Caco-2 (cell line): ENCODE data around the gene CLEC4D. TPM values are rescaled to one million over a fixed set of nuclear protein-coding genes. Genes with fewer than 3 reads are reported as not detected.
"Not testable (repeated sequence)": the region's sequence is repeated elsewhere in the genome, so short reads cannot be mapped to it uniquely, and the experiment has no call there.

Experiments used
- BruUV-seq: library from RNA; stranded (reverse); fragments of 400-500 nt; replicated peaks from 2 replicates; lab custom pipeline; 2021; lab: Mats Ljungman, UMichigan
- CTCF ChIA-PET: fragments of 300-600 bp; sonication (Branson Sonifier 250); formaldehyde crosslinking; loops from one replicate; lab custom pipeline; 2022; ENCODE audit warnings: antibody characterized with exemption; lab: Charles Lee
- POLR2A ChIA-PET: fragments of 300-600 bp; sonication (Branson Sonifier 250); formaldehyde crosslinking; loops from one replicate; lab custom pipeline; 2022; ENCODE audit warnings: antibody characterized with exemption; lab: Charles Lee
- DNase-seq, 2 experiments: peaks; one replicate each; pipeline versions ENCODE4 v3.0.0 to v3.0.0-alpha.2; 2020 to 2022
- H3K27me3 ChIP-seq: replicated peaks from 2 replicates; pipeline ENCODE4 v1.6.0; 2011; ENCODE audit warnings: low read length; ENCODE audit not compliant: control insufficient read depth, insufficient read depth
- H3K36me3 ChIP-seq: 2 replicates; pipeline ENCODE4 v1.5.1; 2011; ENCODE audit warnings: low read length; ENCODE audit not compliant: control insufficient read depth, insufficient read depth
- H3K4me1 ChIP-seq: fragments of 250-450 bp; sonication (Bioruptor Pico); 2 replicates; pipeline ENCODE4 v1.5.1; 2020; ENCODE audit warnings: mild to moderate bottlenecking
- H3K4me3 ChIP-seq: 2 replicates; pipeline ENCODE4 v1.5.1; 2011; ENCODE audit warnings: low read depth, mild to moderate bottlenecking, control low read depth, low read length
- H3K9me3 ChIP-seq: fragments of 250-450 bp; sonication (Bioruptor Pico); 2 replicates; pipeline ENCODE4 v1.5.1; 2020; ENCODE audit warnings: mild to moderate bottlenecking, moderate library complexity
- H3K27ac Mint-ChIP-seq: one replicate; pipeline ENCODE4 v1.8.0; 2022; ENCODE audit warnings: mixed read lengths; ENCODE audit not compliant: unreplicated experiment
- H3K27me3 Mint-ChIP-seq: one replicate; pipeline ENCODE4 v1.8.0; 2022; ENCODE audit warnings: mixed read lengths; ENCODE audit not compliant: insufficient read depth, unreplicated experiment
- H3K36me3 Mint-ChIP-seq: one replicate; pipeline ENCODE4 v1.8.0; 2022; ENCODE audit warnings: mild to moderate bottlenecking, mixed read lengths; ENCODE audit not compliant: insufficient read depth, unreplicated experiment
- H3K4me1 Mint-ChIP-seq: one replicate; pipeline ENCODE4 v1.8.0; 2022; ENCODE audit warnings: low read depth, mixed read lengths; ENCODE audit not compliant: unreplicated experiment
- H3K4me3 Mint-ChIP-seq: one replicate; pipeline ENCODE4 v1.8.0; 2022; ENCODE audit warnings: mild to moderate bottlenecking, moderate library complexity, mixed read lengths; ENCODE audit not compliant: unreplicated experiment
- H3K9me3 Mint-ChIP-seq: one replicate; pipeline ENCODE4 v1.8.0; 2022; ENCODE audit warnings: mixed read lengths; ENCODE audit not compliant: unreplicated experiment
- intact Hi-C: fragments of 100-400 bp; cut with micrococcal nuclease; formaldehyde crosslinking; loops from one replicate; pipeline ENCODE4 v1.10.0; 2022; ENCODE audit not compliant: unreplicated experiment
- total RNA-seq: library from RNA; stranded (reverse); gene quantifications from 2 replicates; pipeline ENCODE4 v1.2.3, GENCODE V29; 2022
- TF ChIP-seq, protein P1 (sequence below), 2 experiments: fragments of 200-600 bp in 1 of 2; IDR thresholded peaks; 1 replicate in 1 of 2; 2 replicates in 1 of 2; pipeline versions ENCODE4 v1.5.1 to v1.8.0; 2011 to 2022; ENCODE audit warnings: antibody characterized with exemption in 1 of 2, control low read depth in 1 of 2, inconsistent platforms in 1 of 2, low read depth in 1 of 2, low read length in 1 of 2, mild to moderate bottlenecking in 1 of 2, moderate library complexity in 1 of 2; ENCODE audit not compliant: insufficient read depth in 1 of 2, severe bottlenecking in 1 of 2, unreplicated experiment in 1 of 2

CLEC4D gene
- total RNA-seq, 1 experiment from 2014 or later = not detected

DNA sequence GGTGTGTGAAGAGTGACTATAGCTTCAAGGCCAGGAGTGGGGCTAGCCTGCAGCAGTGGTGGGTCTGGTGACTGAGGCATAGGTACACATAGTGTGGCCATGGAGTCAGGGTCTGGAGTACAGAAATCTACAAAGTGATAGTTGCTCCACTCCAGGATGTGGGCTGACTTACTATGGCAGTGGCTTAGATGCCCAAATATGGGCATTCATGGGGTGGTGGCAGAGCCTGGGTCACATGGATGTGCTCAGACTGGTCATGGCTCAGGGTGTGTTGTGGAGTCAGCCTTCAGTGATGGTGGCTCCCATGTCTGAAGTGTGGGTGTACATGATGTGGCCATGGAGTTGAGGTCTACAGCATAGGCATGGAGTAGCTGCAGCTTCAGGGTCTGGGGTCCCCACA is 30.2 kb upstream of the CLEC4D start:
- DNase-seq = no peak
- no peaks in the 10 kb centered on the region for H3K9me3 Mint-ChIP-seq
- no peaks in the 10 kb centered on the region; the same call in 1 of the 2 replicates for H3K27me3 ChIP-seq
- BruUV-seq = no TSS peak
- ChIA-PET CTCF (interaction anchor here (0.7 kb wide), 1 partner anchor 9 kb away, joined by 3 read pairs; no protein-coding TSS in a partner anchor), POLR2A (no interaction called here)
- H3K36me3 ChIP-seq = no peaks in the 10 kb centered on the region
- H3K27me3 Mint-ChIP-seq = peaks cover 7% of the 10 kb centered on the region
- no peak overlapping the region for H3K27ac Mint-ChIP-seq
- H3K4me1 ChIP-seq = no peaks in the 10 kb centered on the region
- intact Hi-C loops = no loop called here
- H3K9me3 ChIP-seq = no peaks in the 10 kb centered on the region
- no peaks in the 10 kb centered on the region for H3K4me1 Mint-ChIP-seq
- no peak overlapping the region for H3K4me3 ChIP-seq
- TF ChIP-seq, protein P1, sequence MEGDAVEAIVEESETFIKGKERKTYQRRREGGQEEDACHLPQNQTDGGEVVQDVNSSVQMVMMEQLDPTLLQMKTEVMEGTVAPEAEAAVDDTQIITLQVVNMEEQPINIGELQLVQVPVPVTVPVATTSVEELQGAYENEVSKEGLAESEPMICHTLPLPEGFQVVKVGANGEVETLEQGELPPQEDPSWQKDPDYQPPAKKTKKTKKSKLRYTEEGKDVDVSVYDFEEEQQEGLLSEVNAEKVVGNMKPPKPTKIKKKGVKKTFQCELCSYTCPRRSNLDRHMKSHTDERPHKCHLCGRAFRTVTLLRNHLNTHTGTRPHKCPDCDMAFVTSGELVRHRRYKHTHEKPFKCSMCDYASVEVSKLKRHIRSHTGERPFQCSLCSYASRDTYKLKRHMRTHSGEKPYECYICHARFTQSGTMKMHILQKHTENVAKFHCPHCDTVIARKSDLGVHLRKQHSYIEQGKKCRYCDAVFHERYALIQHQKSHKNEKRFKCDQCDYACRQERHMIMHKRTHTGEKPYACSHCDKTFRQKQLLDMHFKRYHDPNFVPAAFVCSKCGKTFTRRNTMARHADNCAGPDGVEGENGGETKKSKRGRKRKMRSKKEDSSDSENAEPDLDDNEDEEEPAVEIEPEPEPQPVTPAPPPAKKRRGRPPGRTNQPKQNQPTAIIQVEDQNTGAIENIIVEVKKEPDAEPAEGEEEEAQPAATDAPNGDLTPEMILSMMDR (IDR thresholded peaks at IDR 0.05; ENCODE audit: insufficient read depth in 1 of 2, low read depth in 1 of 2, low read length in 1 of 2, severe bottlenecking in 1 of 2, unreplicated experiment in 1 of 2) = no peak
- no peaks in the 10 kb centered on the region for H3K36me3 Mint-ChIP-seq
- H3K4me3 Mint-ChIP-seq = no peak overlapping the region

DNA sequence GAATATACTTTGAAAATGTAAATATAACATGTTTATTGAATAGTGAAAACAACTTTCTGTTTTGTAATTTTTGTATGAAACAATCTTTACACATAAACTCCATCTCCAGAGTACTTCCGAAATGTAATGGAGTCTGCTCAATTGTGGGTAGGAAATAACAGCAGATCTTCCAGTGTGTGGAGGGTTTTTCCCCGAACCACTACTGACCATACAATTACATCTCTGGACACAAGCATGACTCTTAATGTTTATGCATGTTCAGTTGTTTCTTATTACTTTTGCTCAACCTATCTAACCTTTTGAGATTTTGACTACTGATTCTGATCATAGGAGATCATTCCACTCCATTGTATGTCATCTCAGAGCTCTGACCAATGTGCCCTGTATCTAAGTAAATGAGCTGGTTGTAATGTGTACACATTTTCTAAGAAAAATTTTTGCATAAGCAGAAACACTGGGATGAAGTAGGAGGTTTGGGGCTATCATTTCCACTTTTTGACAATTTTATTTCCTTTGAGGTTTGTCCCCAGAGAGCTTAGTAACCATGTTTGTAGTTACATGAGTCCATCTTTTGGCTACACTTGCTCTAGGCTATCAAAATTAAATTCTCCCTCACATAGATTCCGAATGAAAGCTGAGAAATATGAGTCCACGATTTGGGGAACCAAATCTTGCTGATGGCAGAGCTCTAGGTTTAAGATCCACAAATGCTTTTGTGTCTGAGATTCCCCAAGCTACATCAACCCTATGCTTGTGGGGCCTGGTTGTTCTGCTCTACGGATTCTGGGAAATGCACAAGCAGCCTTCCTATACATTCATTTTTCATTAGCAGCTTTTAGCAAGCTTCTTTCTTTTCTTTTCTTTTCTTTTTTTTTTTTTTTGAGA is 21.4 kb upstream of the CLEC4D start:
- no peaks in the 10 kb centered on the region; the same call in 1 of the 2 replicates for H3K9me3 ChIP-seq
- TF ChIP-seq, protein P1 (IDR thresholded peaks at IDR 0.05; ENCODE audit: insufficient read depth in 1 of 2, low read depth in 1 of 2, low read length in 1 of 2, severe bottlenecking in 1 of 2, unreplicated experiment in 1 of 2) = no peak
- no peaks in the 10 kb centered on the region for H3K4me1 Mint-ChIP-seq
- H3K4me3 Mint-ChIP-seq = no peak overlapping the region
- no peaks in the 10 kb centered on the region for H3K9me3 Mint-ChIP-seq
- no peaks in the 10 kb centered on the region for H3K4me1 ChIP-seq
- H3K36me3 ChIP-seq = no peaks in the 10 kb centered on the region
- ChIA-PET CTCF (interaction anchor here (1.1 kb wide), 1 partner anchor 52 kb away, joined by 6 read pairs; no protein-coding TSS in a partner anchor), POLR2A (no interaction called here)
- DNase-seq = no peak
- H3K27me3 Mint-ChIP-seq = peaks cover 33% of the 10 kb centered on the region
- H3K4me3 ChIP-seq = no peak overlapping the region
- H3K27ac Mint-ChIP-seq = no peak overlapping the region
- no peaks in the 10 kb centered on the region; the same call in 1 of the 2 replicates for H3K27me3 ChIP-seq
- no peaks in the 10 kb centered on the region for H3K36me3 Mint-ChIP-seq
- no TSS peak for BruUV-seq
- intact Hi-C loops = no loop called here

GRCh38 chr12:8493084-8493483 is 20.2 kb upstream of the CLEC4D start:
- no peaks in the 10 kb centered on the region; the same call in 1 of the 2 replicates for H3K27me3 ChIP-seq
- H3K4me1 ChIP-seq = no peaks in the 10 kb centered on the region
- intact Hi-C loops = no loop called here
- H3K9me3 ChIP-seq = no peaks in the 10 kb centered on the region; the same call in 1 of the 2 replicates
- POLR2A ChIA-PET = no interaction called here
- H3K4me3 ChIP-seq = no peak overlapping the region
- no peaks in the 10 kb centered on the region for H3K4me1 Mint-ChIP-seq
- BruUV-seq = no TSS peak
- H3K4me3 Mint-ChIP-seq = no peak overlapping the region
- H3K36me3 ChIP-seq = no peaks in the 10 kb centered on the region
- no peaks in the 10 kb centered on the region for H3K36me3 Mint-ChIP-seq
- no peak for DNase-seq
- H3K27ac Mint-ChIP-seq = no peak overlapping the region
- TF ChIP-seq, protein P1 (IDR thresholded peaks at IDR 0.05; ENCODE audit: insufficient read depth in 1 of 2, low read depth in 1 of 2, low read length in 1 of 2, severe bottlenecking in 1 of 2, unreplicated experiment in 1 of 2) = no peak
- no peaks in the 10 kb centered on the region for H3K9me3 Mint-ChIP-seq
- peaks cover 37% of the 10 kb centered on the region for H3K27me3 Mint-ChIP-seq
- CTCF ChIA-PET = no interaction called here

- CTCF ChIA-PET, POLR2A ChIA-PET, H3K9me3 ChIP-seq, H3K27ac Mint-ChIP-seq, H3K4me3 ChIP-seq, BruUV-seq, H3K36me3 ChIP-seq, H3K9me3 Mint-ChIP-seq, H3K36me3 Mint-ChIP-seq, H3K27me3 ChIP-seq, intact Hi-C loops, H3K4me1 Mint-ChIP-seq, H3K4me1 ChIP-seq, H3K4me3 Mint-ChIP-seq, DNase-seq: not testable (repeated sequence)
- peaks cover 40% of the 10 kb centered on the region for H3K27me3 Mint-ChIP-seq
These were observed 17.6 kb upstream of the CLEC4D start for GRCh38 chr12:8495671-8496070.

- DNase-seq, intact Hi-C loops, BruUV-seq, H3K4me3 Mint-ChIP-seq, H3K27me3 ChIP-seq, CTCF ChIA-PET, H3K36me3 ChIP-seq, H3K4me1 ChIP-seq, H3K9me3 ChIP-seq, H3K36me3 Mint-ChIP-seq, H3K9me3 Mint-ChIP-seq, H3K4me3 ChIP-seq, H3K27ac Mint-ChIP-seq, POLR2A ChIA-PET, H3K4me1 Mint-ChIP-seq: not testable (repeated sequence)
- peaks cover 40% of the 10 kb centered on the region for H3K27me3 Mint-ChIP-seq
These were observed 17.2 kb upstream of the CLEC4D start for GRCh38 chr12:8496074-8496473.
